KBM-7 (cell line): Measurements from ENCODE around the gene PPFIA3.

Experiments
- DNase-seq: peaks from one replicate; pipeline ENCODE4 v3.0.0-alpha.2; 2015
- in situ Hi-C: fragments of 300-500 bp; cut with MboI; formaldehyde crosslinking; loops from 2 replicates; pipeline ENCODE4 v1.14.3; 2020; ENCODE audit warnings: low sequenced_read_pairs, low pct_unique_long_range_greater_than_20kb, mixed read lengths

PPFIA3 gene

GRCh38 chr19:49098795-49099194 is 20.5 kb upstream of the PPFIA3 start:
- no peak for DNase-seq
- in situ Hi-C loops = no loop called here

DNA sequence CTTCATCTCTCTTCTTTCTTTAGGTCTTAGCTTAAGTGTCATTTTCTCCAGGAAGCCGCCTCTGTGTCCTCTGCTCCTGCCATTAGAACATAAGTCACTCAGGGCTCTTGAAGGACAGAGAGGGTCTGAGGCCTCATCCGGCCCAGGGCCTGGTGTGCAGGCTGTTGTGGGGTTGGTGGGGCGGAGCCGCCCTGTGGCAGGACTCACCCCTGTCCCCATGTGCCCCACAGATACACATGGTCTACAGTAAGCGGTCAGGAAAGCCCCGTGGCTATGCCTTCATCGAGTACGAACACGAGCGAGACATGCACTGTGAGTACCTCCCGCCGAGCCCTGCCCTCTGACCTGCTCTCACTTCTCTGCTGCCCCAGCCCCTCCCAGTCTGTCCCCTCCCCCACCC is 18.2 kb upstream of the PPFIA3 start:
- in situ Hi-C loops = no loop called here
- DNase-seq = no peak

- no peak for DNase-seq
- in situ Hi-C loops = no loop called here
Measured at GRCh38 chr19:49102303-49102702, 17.0 kb upstream of the PPFIA3 start.

DNA sequence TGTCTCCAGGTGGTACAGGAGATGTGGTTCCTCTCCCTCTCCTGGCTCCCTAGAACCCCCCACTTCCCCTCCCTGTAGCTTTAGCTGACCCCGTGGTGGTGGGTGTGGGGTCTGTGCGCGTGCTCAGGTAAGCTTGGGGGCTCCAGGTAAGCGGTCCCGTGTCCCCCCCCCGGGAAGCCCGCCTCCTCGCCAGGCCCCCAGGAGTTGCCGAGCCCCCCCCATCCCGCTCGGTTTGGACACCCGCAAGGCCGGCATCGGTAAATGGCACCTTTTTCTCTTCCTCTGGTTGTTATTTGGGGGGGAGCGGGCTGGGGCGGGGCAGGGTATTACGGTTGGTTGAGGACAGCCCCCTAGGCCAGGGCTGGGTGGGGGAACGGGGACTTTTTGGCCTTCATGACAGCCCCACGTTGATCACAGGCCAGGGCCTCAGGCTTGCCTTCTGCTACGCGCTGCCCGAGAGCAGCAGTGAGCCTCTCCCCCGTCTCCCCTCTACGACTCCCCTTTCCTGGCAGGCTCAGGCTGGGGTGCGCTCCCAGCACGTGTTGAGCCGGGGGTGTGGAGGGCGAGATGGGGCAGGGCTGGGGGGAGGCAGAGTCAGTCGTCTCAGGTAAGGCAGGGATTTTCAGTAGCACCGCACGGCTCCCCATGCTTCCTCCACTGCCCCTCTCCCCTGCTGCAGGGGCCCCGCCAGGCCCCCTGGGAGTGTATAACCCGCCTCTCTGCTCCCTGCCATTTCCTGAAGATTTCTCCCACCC is 15.8 kb upstream of the PPFIA3 start:
- in situ Hi-C loops = no loop called here

DNA sequence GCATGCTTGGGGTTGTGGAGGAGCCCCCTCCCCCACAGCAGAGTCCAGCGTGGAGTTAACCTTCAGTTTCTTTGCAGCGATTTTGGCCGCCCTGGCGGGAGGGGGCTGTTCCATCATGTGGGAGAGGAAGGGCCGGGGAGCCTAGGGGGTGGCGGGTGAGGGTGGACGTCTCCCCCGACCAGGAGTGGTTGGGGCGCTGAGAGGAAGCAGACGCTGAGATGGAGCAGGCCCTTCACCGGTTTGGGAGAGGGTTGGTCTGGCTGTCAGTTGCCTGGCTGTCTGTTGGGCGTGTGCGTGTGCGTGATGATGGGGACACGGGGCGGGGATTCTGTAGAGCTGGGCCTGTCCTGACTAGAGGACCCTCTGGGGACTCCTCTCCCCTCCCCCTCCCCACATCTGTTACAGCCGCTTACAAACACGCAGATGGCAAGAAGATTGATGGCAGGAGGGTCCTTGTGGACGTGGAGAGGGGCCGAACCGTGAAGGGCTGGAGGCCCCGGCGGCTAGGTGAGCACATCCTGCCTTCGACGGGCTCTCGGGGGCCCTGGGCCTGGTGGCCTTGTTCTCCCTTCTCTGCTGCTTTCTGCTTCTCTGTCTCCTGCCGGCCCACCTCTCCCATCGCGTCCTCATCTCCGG is 15.0 kb upstream of the PPFIA3 start:
- in situ Hi-C loops = no loop called here
- no peak for DNase-seq

More for the DNA sequence above, 15.8 kb upstream of the PPFIA3 start:
- DNase-seq = no peak

DNA sequence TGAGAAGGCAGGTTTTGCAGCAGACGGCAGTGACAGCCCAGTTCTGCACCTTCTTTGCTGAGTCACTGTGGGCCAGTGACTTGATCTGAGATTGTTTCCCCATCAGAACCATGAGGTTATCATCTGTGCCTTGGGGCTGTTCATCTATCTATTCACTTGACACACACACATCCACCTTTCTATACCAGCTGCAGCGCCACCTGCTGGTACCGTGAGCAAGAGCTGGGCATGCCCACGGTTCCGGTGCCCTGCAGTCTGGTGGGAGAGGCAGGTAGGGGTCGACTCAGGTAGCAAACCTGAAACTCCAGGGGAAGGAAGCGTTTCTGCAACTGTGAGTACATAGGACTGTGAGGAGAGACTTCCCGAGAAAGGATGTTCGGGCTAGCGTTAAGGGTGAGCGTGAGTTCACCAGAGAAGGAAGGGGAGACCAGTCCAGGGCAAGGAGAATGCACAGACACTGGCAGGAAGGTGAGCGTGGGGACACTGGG is 12.7 kb upstream of the PPFIA3 start:
- in situ Hi-C loops = no loop called here
- DNase-seq = peak; percentile 69

GRCh38 chr19:49107625-49108459 is 11.5 kb upstream of the PPFIA3 start:
- no peak for DNase-seq
- in situ Hi-C loops = no loop called here

DNA sequence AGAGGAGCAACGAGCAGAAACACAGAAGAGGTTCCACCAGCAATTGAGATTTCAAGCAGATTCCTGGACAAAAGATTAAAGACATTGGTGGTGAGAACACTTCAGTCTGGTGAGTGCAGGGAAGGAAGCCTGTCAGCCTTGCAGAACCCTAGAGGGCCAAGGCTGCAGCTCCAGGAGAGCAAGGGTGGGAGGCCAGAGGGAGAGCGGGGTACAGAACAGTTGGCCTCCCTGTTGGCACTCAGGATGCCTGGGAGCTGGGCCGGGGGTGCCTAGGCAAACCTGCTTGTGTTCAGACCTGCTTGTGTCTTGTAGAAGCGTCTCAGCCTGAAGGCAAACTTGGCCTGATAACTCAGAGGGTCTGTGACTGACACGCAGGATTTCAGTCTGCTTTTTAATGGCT is 10.3 kb upstream of the PPFIA3 start:
- DNase-seq = no peak
- in situ Hi-C loops = no loop called here

DNA sequence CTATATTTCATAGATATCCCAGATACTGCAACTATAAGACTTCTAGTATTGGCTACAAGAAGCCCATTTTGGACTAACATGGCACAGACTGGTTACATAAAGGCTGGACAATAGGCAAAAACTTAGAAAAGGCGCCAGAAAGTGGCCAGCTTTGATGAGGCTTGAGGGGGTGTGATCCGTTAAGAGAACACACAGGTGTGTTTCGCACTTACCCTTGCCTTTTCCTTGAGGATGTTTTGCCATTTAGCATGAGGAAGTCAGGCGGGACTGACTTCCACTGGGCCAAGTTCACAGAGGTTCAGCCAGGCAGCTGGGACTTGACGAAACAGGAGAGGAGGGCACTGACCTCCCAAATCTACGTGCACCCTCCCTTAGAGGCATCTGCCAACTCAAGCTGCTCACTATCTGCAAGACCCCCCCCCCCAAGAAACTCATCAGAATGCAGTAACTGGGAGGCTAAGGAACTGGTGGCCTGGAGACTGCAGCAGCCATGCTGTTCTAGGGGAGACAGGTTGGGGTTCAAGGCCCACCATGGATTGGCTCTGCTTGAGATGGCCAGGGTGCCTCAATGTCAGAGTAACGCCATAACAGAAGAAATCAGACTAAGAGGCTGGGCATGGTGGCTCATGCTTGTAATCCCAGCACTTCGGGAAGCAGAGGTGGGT is 9.6 kb upstream of the PPFIA3 start:
- no peak for DNase-seq
- in situ Hi-C loops = no loop called here

- in situ Hi-C loops = no loop called here
- no peak for DNase-seq
Measured at GRCh38 chr19:49110567-49110966, 8.8 kb upstream of the PPFIA3 start.

- DNase-seq = no peak
- in situ Hi-C loops = no loop called here
Measured at GRCh38 chr19:49111218-49111998, 7.9 kb upstream of the PPFIA3 start.

DNA sequence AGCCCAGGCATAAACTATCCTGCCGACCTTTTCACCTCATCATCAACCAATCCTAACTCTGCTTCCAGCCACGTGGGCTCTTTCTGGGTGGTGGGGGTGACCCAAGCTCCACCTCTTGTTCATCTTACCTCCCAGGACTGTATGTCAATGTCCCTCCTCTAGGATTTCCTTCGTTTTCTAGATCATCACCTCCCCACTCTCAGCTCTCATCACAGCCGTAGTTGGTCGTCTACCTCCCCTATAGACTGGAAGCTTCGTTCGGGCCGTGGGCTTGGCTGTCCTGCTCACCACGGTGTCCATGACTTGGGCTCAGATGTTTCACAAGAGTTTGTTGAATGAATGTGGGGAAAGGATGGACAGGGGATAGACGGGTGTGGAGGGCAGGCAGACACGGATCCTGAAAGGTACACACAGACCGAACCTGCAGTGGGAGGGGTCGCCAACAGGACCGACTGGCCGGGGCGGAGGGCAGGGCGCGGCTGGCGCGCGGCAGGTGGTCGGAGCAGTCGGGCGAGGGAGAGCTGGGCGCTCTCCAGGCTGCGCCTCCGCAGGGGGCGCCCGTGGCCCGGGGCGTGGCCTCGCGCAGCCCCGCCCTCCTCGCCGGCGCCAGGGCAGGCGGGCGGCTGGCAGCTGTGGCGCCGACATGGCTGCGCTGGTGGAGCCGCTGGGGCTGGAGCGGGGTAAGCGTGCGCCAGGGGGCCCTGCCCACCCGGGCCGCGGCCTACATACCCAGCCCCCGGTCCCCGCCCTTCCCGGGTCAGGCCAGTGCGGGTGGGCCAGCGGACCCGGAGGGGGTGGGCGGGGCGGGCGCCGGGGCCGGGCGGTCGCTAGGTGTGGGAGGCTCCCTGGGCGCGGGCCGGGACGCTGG is 5.3 kb upstream of the PPFIA3 start, which contains the start of gene LIN7B:
Gene LIN7B, plus strand, starts transcription at position 609 of the 868 bp plus-strand sequence. Its CDS starts 35 bp downstream, at position 644.
- in situ Hi-C loops = no loop called here
- peak; percentile 78 for DNase-seq

- in situ Hi-C loops = no loop called here
- DNase-seq = peak; percentile 69
Measured at GRCh38 chr19:49114630-49115363, 4.5 kb upstream of the PPFIA3 start.

DNA sequence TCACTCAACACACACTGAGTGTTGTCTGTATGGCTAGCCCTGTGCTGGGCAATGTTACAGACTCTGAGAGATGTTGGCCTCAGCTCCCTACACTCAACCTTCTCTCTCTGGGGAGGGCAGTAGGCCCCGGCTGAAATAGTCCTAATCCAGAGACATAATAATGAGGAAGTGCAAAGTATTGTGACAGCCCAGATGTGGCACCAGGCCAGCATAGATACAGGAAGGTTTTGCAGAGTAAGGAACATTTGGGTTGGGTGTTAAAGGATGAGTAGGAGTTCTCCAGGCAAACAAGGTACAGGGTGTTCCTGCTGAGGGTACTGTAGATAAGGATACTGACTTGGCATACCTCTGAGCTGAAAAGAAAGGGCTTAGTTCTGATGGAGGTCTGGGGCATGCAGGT is 2.8 kb upstream of the PPFIA3 start:
- peak; percentile 76 for DNase-seq
- in situ Hi-C loops = no loop called here

DNA sequence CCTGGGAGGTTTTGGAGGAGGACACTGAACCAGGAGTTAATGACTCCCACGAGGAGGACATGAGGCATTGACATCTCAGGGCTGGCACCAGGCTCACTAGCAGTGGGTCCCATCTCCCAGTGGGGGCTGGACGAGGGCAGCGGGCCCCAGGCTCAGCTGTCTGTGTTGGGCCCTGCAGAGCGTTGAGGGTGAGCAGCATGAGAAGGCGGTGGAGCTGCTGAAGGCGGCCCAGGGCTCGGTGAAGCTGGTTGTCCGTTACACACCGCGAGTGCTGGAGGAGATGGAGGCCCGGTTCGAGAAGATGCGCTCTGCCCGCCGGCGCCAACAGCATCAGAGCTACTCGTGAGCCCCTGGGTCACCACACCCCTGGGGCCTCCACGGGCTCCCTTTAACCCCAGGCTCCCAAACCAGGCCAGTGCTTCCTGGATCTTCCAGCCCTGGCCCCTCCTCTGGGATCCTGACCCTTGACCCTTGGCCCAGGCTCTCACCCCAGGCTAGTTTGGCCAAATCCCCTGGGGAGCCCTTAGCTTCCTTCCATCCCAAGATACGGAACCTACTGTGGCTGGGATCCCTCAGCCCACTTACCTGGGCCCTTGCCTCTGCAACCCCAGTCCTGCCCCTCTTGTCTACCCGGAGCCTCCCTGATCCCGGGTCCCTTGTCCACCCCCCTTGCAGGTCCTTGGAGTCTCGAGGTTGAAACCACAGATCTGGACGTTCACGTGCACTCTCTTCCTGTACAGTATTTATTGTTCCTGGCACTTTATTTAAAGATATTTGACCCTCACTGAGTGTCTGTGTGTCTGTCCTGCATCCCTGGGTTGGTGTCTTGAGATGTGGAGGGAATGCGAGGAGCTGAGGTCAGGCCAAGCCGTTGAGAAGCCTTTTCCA is 1.4 kb upstream of the PPFIA3 start:
- in situ Hi-C loops = no loop called here
- no peak for DNase-seq
